ENCODE data around the gene USP3.

Gene USP3

DNA sequence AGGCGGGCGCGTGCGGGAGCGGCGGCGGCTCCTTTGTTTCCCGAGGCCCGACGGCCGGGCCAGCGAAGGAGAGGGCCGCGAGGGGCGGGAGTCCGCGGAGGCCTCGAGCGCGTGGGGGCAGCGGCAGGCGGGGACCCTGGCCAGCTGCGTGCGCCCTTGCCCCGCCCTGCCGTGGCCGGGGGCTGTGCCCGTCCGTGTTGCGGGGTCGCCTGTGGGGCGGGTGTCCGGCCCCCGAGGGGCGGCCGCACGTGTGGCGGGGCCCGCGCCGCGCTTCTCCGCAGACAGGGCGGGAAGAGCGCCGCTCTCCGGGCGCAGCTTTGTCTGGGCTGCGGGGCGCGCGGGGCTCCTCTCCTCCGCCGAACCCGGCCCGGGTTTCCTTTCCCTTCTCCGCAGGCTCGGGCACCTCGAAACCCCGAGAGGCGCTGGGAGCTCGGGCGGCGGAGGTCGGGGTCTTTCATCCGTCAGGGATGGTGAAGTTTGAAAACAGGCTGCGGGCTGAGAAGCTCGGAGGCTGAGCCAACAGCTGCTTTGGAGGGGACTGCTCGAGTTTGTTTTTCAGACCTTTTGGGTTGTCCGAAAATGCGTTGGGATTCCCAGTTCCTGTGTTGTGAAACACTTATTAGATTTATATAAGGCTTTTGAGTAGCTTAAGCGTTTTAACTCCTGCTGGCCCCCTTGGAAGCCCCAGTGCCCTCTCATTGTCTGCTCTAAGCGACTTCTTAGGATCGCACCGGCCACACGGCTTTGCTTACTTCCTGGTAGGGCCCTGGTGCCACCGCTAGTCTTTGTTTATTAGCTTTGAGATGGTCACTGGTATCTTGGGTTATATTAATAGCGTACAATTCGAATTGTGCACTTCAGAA is 817 bp downstream of the USP3 start:
- ATAC-seq = peak; percentile 58
- TF ChIP-seq ZC3H10 (CRISPR knock-in tag; IDR thresholded peaks at IDR 0.05) (no peak), ZFP3 (CRISPR knock-in tag; IDR thresholded peaks at IDR 0.05) (no peak), ZFP30 (CRISPR knock-in tag; IDR thresholded peaks at IDR 0.05) (no peak), SNAI2 (CRISPR knock-in tag; IDR thresholded peaks at IDR 0.05) (no peak), CSDC2 (CRISPR knock-in tag; IDR thresholded peaks at IDR 0.05) (no peak), TSHZ2 (CRISPR knock-in tag; IDR thresholded peaks at IDR 0.05) (no peak; the same call in 1 of the 2 replicates), ESRRG (CRISPR knock-in tag; IDR thresholded peaks at IDR 0.05) (no peak), ZNF8 (CRISPR knock-in tag; IDR thresholded peaks at IDR 0.05) (no peak), GLIS3 (CRISPR knock-in tag; IDR thresholded peaks at IDR 0.05) (no peak), RARB (CRISPR knock-in tag; IDR thresholded peaks at IDR 0.05) (no peak), ZNF70 (CRISPR knock-in tag; IDR thresholded peaks at IDR 0.05) (no peak)
- TF ChIP-seq, protein P1, sequence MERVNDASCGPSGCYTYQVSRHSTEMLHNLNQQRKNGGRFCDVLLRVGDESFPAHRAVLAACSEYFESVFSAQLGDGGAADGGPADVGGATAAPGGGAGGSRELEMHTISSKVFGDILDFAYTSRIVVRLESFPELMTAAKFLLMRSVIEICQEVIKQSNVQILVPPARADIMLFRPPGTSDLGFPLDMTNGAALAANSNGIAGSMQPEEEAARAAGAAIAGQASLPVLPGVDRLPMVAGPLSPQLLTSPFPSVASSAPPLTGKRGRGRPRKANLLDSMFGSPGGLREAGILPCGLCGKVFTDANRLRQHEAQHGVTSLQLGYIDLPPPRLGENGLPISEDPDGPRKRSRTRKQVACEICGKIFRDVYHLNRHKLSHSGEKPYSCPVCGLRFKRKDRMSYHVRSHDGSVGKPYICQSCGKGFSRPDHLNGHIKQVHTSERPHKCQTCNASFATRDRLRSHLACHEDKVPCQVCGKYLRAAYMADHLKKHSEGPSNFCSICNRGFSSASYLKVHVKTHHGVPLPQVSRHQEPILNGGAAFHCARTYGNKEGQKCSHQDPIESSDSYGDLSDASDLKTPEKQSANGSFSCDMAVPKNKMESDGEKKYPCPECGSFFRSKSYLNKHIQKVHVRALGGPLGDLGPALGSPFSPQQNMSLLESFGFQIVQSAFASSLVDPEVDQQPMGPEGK (CRISPR knock-in tag; IDR thresholded peaks at IDR 0.05; ENCODE audit: borderline replicate concordance) = no peak

DNA sequence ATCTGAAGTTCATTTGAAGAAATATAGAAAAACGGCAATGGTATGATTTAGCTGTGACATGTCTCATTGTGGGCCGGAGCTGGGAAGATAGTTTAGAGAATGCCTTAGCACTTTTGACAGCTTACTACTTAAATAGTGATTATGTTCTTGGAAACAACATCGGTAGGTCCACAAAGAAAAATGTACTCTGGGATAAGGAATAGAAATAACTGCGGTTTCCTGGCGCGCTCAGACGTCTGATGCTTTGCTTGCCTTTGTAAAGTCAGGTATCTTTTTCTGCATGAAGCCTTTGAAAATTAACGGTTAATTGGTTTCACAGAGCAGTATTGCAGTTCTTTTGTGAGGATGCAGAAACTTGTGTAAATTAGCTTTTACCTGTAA is 1.4 kb downstream of the USP3 start:
- no peak for ATAC-seq
- TF ChIP-seq POU6F1 (CRISPR knock-in tag; IDR thresholded peaks at IDR 0.05; ENCODE audit: borderline replicate concordance, low read depth) (no peak), OSR1 (CRISPR knock-in tag; IDR thresholded peaks at IDR 0.05) (no peak), ZNF8 (CRISPR knock-in tag; IDR thresholded peaks at IDR 0.05) (no peak), ZNF565 (CRISPR knock-in tag; conservative IDR thresholded peaks at IDR 0.05; ENCODE audit: low read depth) (no peak), TSHZ2 (CRISPR knock-in tag; IDR thresholded peaks at IDR 0.05) (no peak), CSRNP3 (CRISPR knock-in tag; IDR thresholded peaks at IDR 0.05) (no peak), TOX (CRISPR knock-in tag; IDR thresholded peaks at IDR 0.05; ENCODE audit: borderline replicate concordance) (no peak), ZC3H10 (CRISPR knock-in tag; IDR thresholded peaks at IDR 0.05) (no peak), ZNF70 (CRISPR knock-in tag; IDR thresholded peaks at IDR 0.05) (no peak), SNAI2 (CRISPR knock-in tag; IDR thresholded peaks at IDR 0.05) (no peak), ZFP30 (CRISPR knock-in tag; IDR thresholded peaks at IDR 0.05) (no peak), GLIS3 (CRISPR knock-in tag; IDR thresholded peaks at IDR 0.05) (no peak), CSDC2 (CRISPR knock-in tag; IDR thresholded peaks at IDR 0.05) (no peak), ARNTL (CRISPR knock-in tag; IDR thresholded peaks at IDR 0.05; ENCODE audit: borderline replicate concordance, low read depth) (no peak), PPARA (CRISPR knock-in tag; IDR thresholded peaks at IDR 0.05; ENCODE audit: borderline replicate concordance) (no peak), ZFP3 (CRISPR knock-in tag; IDR thresholded peaks at IDR 0.05) (no peak), TCF4 (CRISPR knock-in tag; IDR thresholded peaks at IDR 0.05; ENCODE audit: borderline replicate concordance) (no peak), BACH2 (CRISPR knock-in tag; IDR thresholded peaks at IDR 0.05; ENCODE audit: borderline replicate concordance) (no peak)
- TF ChIP-seq, protein P2, sequence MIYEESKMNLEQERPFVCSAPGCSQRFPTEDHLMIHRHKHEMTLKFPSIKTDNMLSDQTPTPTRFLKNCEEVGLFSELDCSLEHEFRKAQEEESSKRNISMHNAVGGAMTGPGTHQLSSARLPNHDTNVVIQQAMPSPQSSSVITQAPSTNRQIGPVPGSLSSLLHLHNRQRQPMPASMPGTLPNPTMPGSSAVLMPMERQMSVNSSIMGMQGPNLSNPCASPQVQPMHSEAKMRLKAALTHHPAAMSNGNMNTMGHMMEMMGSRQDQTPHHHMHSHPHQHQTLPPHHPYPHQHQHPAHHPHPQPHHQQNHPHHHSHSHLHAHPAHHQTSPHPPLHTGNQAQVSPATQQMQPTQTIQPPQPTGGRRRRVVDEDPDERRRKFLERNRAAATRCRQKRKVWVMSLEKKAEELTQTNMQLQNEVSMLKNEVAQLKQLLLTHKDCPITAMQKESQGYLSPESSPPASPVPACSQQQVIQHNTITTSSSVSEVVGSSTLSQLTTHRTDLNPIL (CRISPR knock-in tag; IDR thresholded peaks at IDR 0.05; ENCODE audit: low read depth) = no peak

Measured in SK-N-SH treated with all-trans-retinoic acid at 6 μM for 48 hours (cell line).